Measurements from ENCODE around the gene EML4.
"Not testable (repeated sequence)": the region's sequence is repeated elsewhere in the genome, so short reads cannot be mapped to it uniquely, and the experiment has no call there.

EML4 gene

GRCh38 chr2:42333579-42333978, 164.4 kb downstream of the EML4 start:
- no peak for DNase-seq (ENCODE audit: low read depth in 2 of 2)

GRCh38 chr2:42334220-42334619, 165.1 kb downstream of the EML4 start:
- no peak for DNase-seq (ENCODE audit: low read depth in 2 of 2)

- not testable (repeated sequence) for DNase-seq (ENCODE audit: low read depth in 2 of 2)
Observed at GRCh38 chr2:42334865-42335264, 165.7 kb downstream of the EML4 start.

- DNase-seq (ENCODE audit: low read depth in 2 of 2) = no peak
Observed at GRCh38 chr2:42335514-42336104, 166.5 kb downstream of the EML4 start.

GRCh38 chr2:42336361-42336965, 167.3 kb downstream of the EML4 start:
- DNase-seq (ENCODE audit: low read depth in 2 of 2) = no peak

GRCh38 chr2:42337356-42337820, 168.2 kb downstream of the EML4 start:
- no peak for DNase-seq (ENCODE audit: low read depth in 2 of 2)

GRCh38 chr2:42337846-42338566, 168.9 kb downstream of the EML4 start:
- no peak for DNase-seq (ENCODE audit: low read depth in 2 of 2)

- DNase-seq (ENCODE audit: low read depth in 2 of 2) = no peak
Observed at GRCh38 chr2:42338567-42339190, 169.5 kb downstream of the EML4 start.

GRCh38 chr2:42339191-42339912, 170.2 kb downstream of the EML4 start:
- no peak for DNase-seq (ENCODE audit: low read depth in 2 of 2)

- DNase-seq (ENCODE audit: low read depth in 2 of 2) = no peak
Observed at GRCh38 chr2:42340045-42340937, 171.1 kb downstream of the EML4 start.

- DNase-seq (ENCODE audit: low read depth in 2 of 2) = no peak
Observed at GRCh38 chr2:42340938-42341636, 171.9 kb downstream of the EML4 start.

GRCh38 chr2:42342061-42342794, 173.1 kb downstream of the EML4 start:
- no peak for DNase-seq (ENCODE audit: low read depth in 2 of 2)

- no peak for DNase-seq (ENCODE audit: low read depth in 2 of 2)
Observed at GRCh38 chr2:42342795-42343241, 173.7 kb downstream of the EML4 start.

GRCh38 chr2:42345986-42346385, 176.8 kb downstream of the EML4 start:
- no peak for DNase-seq (ENCODE audit: low read depth in 2 of 2)

GRCh38 chr2:42346856-42347255, 177.7 kb downstream of the EML4 start:
- not testable (repeated sequence) for DNase-seq (ENCODE audit: low read depth in 2 of 2)

GRCh38 chr2:42347518-42347917, 178.4 kb downstream of the EML4 start:
- not testable (repeated sequence) for DNase-seq (ENCODE audit: low read depth in 2 of 2)

- no peak for DNase-seq (ENCODE audit: low read depth in 2 of 2)
Observed at GRCh38 chr2:42348113-42348805, 179.1 kb downstream of the EML4 start.

- no peak for DNase-seq (ENCODE audit: low read depth in 2 of 2)
Observed at GRCh38 chr2:42350434-42351063, 181.4 kb downstream of the EML4 start.

Measured in activated CD8-positive, alpha-beta memory T cell treated with anti-CD3 and anti-CD28 coated beads for 4 hours (primary cell).